Stimulated activated naive B cell treated with anti-CD40 and anti-IgM and Interleukin-4, amounts not matched to agents 10 μg/mL and 1 μg/mL and 100 μg/mL, for 72 hours (primary cell): ENCODE data around the gene SPPL2B.
"Not testable (repeated sequence)": the region's sequence is repeated elsewhere in the genome, so short reads cannot be mapped to it uniquely, and the experiment has no call there.

ENCODE experiments used
- ATAC-seq, 2 donors: fragments of 150-1000 bp; cut with Tn5 transposase; replicated peaks; 2 replicates each; pipeline ENCODE4 v1.10.0; 2021; ENCODE audit warnings: moderate library complexity in 1 of 2
- DNase-seq: peaks from one replicate; pipeline ENCODE4 v3.0.0; 2021
- H3K27ac Mint-ChIP-seq: one replicate; pipeline ENCODE4 v1.8.0; 2022; ENCODE audit warnings: mild to moderate bottlenecking, mixed read lengths
- H3K27me3 Mint-ChIP-seq, 2 donors: one replicate each; pipeline ENCODE4 v1.8.0; 2022; ENCODE audit warnings: mixed read lengths in 2 of 2
- H3K36me3 Mint-ChIP-seq, 2 donors: one replicate each; pipeline ENCODE4 v1.8.0; 2022; ENCODE audit warnings: mixed read lengths in 2 of 2, mild to moderate bottlenecking in 1 of 2
- H3K4me1 Mint-ChIP-seq, 2 donors: one replicate each; pipeline ENCODE4 v1.8.0; 2022; ENCODE audit warnings: mixed read lengths in 2 of 2, mild to moderate bottlenecking in 1 of 2
- H3K4me3 Mint-ChIP-seq, 2 donors: one replicate each; pipeline ENCODE4 v1.8.0; 2022; ENCODE audit warnings: mild to moderate bottlenecking in 2 of 2, mixed read lengths in 2 of 2, moderate library complexity in 1 of 2
- H3K9me3 Mint-ChIP-seq, 2 donors: one replicate each; pipeline ENCODE4 v1.8.0; 2022; ENCODE audit warnings: mixed read lengths in 2 of 2, mild to moderate bottlenecking in 1 of 2

SPPL2B gene

DNA sequence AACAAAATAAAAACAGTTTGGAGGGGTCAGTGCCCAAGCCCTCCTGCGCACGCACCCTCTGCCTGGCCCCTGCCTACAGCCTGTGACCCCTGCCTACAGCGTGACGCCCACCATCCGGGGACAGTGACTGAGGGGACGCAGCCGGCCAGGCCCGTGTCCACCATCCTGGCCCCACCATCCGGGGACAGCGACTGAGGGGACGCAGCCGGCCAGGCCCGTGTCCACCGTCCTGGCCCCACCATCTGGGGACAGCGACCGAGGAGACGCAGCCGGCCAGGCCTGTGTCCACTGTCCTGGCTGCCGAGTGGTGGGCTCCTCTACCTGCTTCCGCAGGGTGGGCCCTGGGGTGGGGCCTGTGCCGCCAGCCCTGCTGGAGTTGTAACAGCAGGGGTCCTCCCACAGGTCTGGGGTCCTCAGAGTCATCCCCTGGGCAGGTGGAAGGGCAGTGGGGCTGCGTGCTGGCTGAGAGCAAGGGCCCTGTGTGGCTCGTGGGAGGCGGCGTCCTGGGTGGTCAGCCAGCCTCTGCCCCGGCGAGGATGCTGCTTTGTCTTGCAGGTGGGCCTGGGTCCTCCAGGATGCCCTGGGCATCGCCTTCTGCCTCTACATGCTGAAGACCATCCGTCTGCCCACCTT is 14.3 kb downstream of the SPPL2B start:
- DNase-seq (no peak), ATAC-seq (no peak)
- H3K36me3 Mint-ChIP-seq, result peaks cover 6 to 19% of the 10 kb centered on the region in 2 donors
- no peaks in the 10 kb centered on the region for H3K27me3 Mint-ChIP-seq
- H3K27ac Mint-ChIP-seq, result no peak overlapping the region
- H3K4me3 Mint-ChIP-seq, result no peak overlapping the region
- H3K4me1 Mint-ChIP-seq, result peaks cover 0 to 3% of the 10 kb centered on the region in 2 donors
- no peaks in the 10 kb centered on the region for H3K9me3 Mint-ChIP-seq

DNA sequence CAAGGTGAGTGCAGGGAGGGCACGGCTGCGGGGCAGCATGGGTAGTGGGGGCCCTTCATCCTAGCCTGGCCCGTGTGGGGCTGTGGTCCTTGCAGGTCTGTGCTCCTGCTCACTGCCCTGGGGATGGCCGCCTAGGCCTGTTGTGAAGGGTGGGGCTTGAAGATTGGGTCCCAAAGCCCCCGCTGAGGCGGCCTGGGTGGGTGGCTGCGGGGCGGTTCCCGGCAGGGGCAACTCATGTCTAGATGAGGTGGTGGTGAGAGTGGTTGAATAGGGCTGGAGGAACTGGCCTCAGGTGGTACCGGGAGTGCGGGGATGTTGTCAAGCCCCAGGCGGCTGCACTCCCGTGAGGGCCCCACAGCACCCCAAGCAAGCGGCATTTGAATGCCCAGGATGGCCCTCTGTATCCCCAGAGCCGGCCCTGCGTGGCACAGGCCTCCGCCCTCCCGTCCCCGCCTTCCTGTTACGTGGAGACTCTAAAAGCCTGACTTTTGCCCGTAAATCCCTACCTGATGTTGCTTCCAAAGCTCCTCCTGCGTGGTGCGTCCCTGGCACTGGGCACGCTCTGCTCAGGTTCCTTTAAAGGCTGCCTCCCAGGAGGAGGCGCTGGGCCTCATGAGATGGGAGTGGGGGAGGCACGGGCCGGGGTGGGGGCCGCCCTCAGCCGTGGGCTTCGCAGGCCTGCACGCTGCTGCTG is 15.0 kb downstream of the SPPL2B start:
- no peak for ATAC-seq
- Mint-ChIP-seq H3K4me3 (no peak overlapping the region), H3K4me1 (peaks cover 0 to 3% of the 10 kb centered on the region in 2 donors), H3K27ac (no peak overlapping the region), H3K36me3 (peaks cover 6 to 14% of the 10 kb centered on the region in 2 donors), H3K9me3 (no peaks in the 10 kb centered on the region), H3K27me3 (no peaks in the 10 kb centered on the region)
- no peak for DNase-seq

DNA sequence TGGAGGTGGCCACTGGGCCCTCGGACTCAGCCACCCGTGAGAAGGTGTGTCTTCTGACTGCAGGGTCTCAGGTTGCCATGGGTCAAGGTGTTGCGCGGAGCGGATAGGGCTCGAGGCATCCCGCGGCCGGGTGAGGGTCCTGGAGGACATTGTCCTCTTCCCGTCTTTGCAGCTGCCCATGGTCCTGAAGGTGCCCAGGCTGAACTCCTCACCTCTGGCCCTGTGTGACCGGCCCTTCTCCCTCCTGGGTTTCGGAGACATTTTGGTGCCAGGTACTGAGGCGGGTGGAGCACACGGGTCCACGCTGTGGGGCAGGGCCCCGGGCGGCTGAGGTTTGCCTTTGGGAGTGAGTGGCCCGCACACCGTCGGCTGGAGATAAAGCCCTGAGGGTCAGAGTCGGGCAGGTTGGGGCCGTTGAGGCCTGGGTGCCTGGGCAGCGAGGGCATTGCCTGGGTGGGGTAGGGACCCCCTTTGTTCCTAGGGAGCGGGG is 15.9 kb downstream of the SPPL2B start:
- no peaks in the 10 kb centered on the region for H3K9me3 Mint-ChIP-seq
- H3K27ac Mint-ChIP-seq, result no peak overlapping the region
- ATAC-seq (no peak), DNase-seq (no peak)
- no peaks in the 10 kb centered on the region for H3K27me3 Mint-ChIP-seq
- H3K4me3 Mint-ChIP-seq, result no peak overlapping the region
- H3K36me3 Mint-ChIP-seq, result peaks cover 6 to 14% of the 10 kb centered on the region in 2 donors
- H3K4me1 Mint-ChIP-seq, result peaks cover 0 to 3% of the 10 kb centered on the region in 2 donors

DNA sequence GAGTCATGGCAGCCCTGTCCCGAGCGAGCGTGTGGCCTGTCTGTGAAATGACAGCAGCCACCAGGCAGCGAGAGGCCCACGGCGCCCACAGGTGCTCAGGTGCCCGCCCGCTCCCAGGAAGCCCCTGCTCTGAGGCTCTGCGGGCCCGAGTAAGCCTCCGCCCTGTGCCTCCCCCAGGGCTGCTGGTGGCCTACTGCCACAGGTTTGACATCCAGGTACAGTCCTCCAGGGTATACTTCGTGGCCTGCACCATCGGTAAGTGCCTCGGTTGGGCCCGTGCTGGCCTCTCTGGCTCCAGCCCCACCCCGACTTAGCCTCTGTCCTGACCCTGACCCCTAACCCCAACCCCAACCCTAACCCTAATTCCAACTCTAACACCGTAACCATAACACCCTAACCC is 16.6 kb downstream of the SPPL2B start:
- ATAC-seq, result no peak
- Mint-ChIP-seq H3K4me3 (no peak overlapping the region), H3K4me1 (peaks cover 0 to 3% of the 10 kb centered on the region in 2 donors), H3K27ac (peak overlapping the region; percentile 51), H3K36me3 (peaks cover 6 to 14% of the 10 kb centered on the region in 2 donors), H3K27me3 (no peaks in the 10 kb centered on the region), H3K9me3 (no peaks in the 10 kb centered on the region)
- DNase-seq, result no peak

DNA sequence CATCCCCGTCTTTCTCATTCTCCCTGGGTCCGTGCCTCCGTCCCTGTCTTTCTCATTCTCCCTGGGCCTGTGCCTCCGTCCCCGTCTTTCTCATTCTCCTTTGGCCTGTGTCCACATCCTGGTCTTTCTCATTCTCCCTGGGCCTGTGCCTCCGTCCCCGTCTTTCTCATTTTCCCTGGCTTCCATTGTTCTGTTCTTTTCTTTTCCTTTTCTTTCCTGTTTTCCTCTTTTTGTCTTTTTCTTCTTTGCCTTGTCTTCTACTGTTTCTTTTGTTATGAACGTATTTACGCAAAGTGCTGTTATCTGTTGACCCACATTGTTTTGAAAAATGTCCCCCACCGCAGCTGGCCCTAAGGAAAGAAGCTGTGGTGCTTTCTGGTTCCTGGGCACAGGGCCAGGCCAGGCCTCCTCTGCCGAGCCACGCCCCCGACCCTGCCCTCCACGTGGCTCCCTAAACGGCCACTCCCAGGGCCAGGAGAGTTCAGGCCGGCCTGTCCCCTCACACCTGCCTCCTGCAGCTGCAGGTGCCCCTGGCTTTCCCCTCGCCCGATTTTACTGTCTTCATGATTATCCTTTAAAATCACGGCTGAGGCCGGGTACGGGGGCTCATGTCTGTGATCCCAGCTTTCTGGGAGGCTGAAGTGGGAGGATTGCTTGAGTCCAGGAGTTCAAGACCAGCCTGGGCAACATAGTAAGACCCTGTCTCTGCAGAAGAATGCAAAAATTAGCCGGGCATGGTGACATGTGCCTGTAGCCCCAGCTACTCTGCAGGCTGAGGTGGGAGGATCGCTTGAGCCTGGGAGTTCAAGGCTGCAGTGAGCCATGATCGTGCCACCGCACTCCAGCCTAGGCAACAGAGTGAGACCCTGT is 17.5 kb downstream of the SPPL2B start:
- Mint-ChIP-seq H3K27me3 (no peaks in the 10 kb centered on the region), H3K36me3 (peaks cover 6 to 14% of the 10 kb centered on the region in 2 donors), H3K4me1 (peaks cover 0 to 3% of the 10 kb centered on the region in 2 donors), H3K27ac (peak overlapping the region; percentile 2), H3K9me3 (no peaks in the 10 kb centered on the region), H3K4me3 (no peak overlapping the region)
- DNase-seq (no peak), ATAC-seq (no peak)

DNA sequence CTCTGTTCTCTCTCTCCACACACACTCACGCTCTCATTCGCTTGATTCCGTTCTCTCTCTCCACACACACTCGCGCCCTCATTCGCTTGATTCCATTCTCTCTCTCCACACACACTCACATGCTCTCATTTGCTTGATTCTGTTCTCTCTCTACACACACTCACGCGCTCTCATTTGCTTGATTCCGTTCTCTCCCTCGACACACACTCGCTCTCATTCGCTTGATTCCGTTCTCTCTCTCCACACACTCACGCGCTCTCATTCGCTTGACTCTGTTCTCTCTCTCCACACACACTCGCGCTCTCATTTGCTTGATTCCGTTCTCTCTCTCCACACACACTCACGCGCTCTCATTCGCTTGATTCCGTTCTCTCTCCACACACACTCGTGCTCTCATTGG is 21.3 kb downstream of the SPPL2B start:
- not testable (repeated sequence) for ATAC-seq, H3K9me3 Mint-ChIP-seq, H3K4me3 Mint-ChIP-seq, DNase-seq, H3K27ac Mint-ChIP-seq, H3K4me1 Mint-ChIP-seq, H3K27me3 Mint-ChIP-seq
- H3K36me3 Mint-ChIP-seq, result peaks cover 11 to 17% of the 10 kb centered on the region in 2 donors

DNA sequence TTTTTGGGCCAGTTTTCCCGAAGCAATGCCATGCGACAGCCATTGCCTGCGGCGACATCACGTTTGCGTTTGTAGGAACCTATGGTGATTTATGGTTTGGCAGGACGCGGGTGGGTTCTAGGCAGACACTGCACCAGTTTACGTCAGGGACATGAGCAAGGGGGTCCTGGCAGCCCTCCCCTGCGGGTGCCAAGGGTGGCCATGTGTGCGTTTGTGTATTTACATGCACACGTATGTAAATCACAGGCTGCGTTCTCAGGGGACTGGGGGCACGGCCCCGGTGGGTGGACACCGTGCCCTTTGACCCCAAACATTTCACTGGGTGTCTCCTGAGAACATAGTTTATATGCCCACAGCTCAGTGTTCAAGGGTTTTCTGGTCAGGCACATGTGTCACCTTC is 22.2 kb downstream of the SPPL2B start:
- Mint-ChIP-seq H3K9me3 (no peaks in the 10 kb centered on the region), H3K27me3 (no peaks in the 10 kb centered on the region), H3K27ac (no peak overlapping the region), H3K4me3 (no peak overlapping the region), H3K4me1 (peaks cover 0 to 1% of the 10 kb centered on the region in 2 donors), H3K36me3 (peaks cover 8 to 11% of the 10 kb centered on the region in 2 donors)
- DNase-seq (no peak), ATAC-seq (no peak)

DNA sequence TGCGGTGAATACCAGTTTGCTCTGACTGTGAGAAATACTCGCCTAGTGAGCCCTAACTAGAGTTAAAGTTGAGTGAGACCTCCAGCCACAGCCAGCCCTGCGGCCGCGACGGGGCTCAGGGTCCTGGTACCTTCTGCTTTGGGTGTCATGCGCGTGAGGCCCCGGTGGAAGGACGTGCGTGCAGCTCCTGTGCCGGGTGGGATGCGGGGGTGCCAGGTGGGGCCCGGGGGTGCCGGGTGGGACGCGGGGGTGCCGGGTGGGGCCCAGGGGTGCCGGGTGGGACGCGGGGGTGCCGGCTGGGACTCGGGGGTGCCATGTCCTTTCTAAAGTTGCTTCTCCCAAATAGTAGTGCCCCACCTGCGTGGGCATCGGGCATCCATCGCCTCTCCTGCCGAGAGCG is 23.1 kb downstream of the SPPL2B start:
- no peak for DNase-seq
- Mint-ChIP-seq H3K27ac (no peak overlapping the region), H3K9me3 (no peaks in the 10 kb centered on the region), H3K4me1 (no peaks in the 10 kb centered on the region), H3K4me3 (no peak overlapping the region), H3K36me3 (peaks cover 10% of the 10 kb centered on the region in 2 donors), H3K27me3 (no peaks in the 10 kb centered on the region)
- ATAC-seq, result no peak

DNA sequence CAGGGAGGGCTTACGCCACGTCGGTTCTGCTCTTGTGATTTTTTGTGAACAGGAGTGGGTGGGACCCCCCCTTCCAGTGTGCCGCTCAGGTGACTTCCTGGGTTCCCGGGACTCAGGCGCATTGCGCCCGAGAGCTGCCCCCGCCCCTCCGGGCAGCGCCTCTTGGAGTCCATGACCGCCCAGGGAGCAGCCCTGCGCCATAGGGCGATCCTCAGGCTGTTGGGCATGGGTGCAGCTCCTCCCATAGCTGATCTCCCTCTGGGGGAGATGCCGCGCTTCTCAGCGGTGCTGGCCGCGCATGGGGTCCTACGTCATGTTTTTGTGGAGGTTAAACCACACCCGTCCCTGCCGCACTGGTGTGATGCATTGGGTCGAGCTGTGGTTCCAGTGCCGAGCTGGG is 23.6 kb downstream of the SPPL2B start:
- peaks cover 10 to 15% of the 10 kb centered on the region in 2 donors for H3K36me3 Mint-ChIP-seq

DNA sequence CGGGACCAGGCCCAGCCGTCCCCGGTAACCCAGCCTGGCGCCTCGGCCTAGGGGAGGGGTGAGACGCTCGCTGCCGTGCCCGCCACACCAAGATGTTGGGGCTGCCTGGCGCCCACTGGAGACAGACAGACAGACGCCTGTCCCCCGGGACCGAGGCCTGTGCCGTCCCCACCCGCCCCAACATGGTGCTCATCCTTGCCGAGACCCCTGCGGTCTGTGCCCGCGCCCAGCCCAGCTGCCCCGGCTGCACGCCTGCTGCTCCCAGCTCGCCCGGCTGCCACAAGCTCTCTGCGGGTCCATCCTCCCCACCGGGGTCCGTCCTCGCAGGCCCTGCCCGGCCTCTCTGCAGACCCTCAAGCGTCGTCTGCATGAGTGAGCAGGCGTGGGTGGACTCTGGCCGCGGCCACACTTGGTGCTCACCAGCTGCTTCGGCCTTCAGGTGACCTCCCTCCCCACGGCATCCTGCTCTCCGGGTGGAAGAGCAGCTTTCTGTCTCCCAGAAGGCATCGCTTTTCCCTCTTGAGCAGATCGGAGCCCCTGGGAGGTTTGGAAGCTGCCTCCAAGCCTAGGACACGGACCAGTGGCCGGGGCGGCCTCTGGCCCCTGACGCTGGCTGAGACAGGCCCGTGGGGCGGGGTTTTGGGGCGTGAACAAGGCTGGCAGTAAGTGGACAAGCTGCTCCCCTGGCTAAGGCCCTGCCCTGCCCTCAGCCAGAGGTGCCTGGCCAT is 24.8 kb downstream of the SPPL2B start:
- DNase-seq (no peak), ATAC-seq (no peak)
- peaks cover 10 to 18% of the 10 kb centered on the region in 2 donors for H3K36me3 Mint-ChIP-seq
- H3K4me1 Mint-ChIP-seq, result peaks cover 0 to 2% of the 10 kb centered on the region in 2 donors
- peak overlapping the region; percentile 20 for H3K27ac Mint-ChIP-seq
- H3K4me3 Mint-ChIP-seq, result no peak overlapping the region
- H3K9me3 Mint-ChIP-seq, result peaks cover 0 to 3% of the 10 kb centered on the region in 2 donors
- H3K27me3 Mint-ChIP-seq, result no peaks in the 10 kb centered on the region

More for the DNA sequence above, 23.6 kb downstream of the SPPL2B start:
- ATAC-seq (no peak), DNase-seq (no peak)
- H3K4me3 Mint-ChIP-seq, result no peak overlapping the region
- no peaks in the 10 kb centered on the region for H3K27me3 Mint-ChIP-seq
- H3K27ac Mint-ChIP-seq, result no peak overlapping the region
- no peaks in the 10 kb centered on the region for H3K9me3 Mint-ChIP-seq
- H3K4me1 Mint-ChIP-seq, result no peaks in the 10 kb centered on the region

DNA sequence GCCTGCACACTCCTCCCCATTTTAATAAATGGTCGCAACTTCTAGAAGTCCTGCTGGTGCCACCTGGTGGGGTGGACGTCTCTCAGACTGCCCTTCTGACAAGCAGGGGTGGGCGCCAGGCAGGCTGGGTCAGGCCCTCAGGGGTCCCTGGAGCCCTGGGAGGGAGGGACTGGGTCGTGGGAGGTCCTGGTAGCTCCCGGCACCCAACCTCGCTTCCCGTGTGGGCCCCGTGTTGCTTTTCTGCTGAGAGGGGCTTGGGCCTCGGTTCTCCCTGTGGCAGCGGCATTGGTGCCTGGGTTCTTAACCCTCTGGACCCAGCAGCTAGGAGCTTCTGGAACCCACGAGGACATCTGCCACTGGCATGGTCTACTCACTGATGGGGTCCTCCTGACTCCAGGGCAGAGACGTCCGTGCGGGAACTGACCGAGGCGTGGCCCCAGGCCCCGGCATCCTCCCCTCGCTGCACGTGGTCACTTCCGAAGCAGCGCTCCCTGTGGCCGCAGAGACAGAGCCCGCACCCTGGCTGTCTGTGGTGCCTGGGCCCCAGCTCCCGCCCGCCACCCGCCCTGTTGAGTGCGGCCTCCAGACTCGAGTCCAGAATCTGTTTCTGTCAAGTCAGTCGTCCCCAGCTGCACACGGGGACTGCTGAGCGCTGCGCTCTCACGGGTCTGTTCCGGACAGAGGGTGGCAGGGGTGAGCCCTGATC is 25.6 kb downstream of the SPPL2B start:
- Mint-ChIP-seq H3K36me3 (peaks cover 10 to 18% of the 10 kb centered on the region in 2 donors), H3K4me3 (no peak overlapping the region), H3K27me3 (no peaks in the 10 kb centered on the region), H3K4me1 (peaks cover 0 to 2% of the 10 kb centered on the region in 2 donors), H3K9me3 (peaks cover 0 to 3% of the 10 kb centered on the region in 2 donors), H3K27ac (no peak overlapping the region)
- DNase-seq (no peak), ATAC-seq (no peak)

DNA sequence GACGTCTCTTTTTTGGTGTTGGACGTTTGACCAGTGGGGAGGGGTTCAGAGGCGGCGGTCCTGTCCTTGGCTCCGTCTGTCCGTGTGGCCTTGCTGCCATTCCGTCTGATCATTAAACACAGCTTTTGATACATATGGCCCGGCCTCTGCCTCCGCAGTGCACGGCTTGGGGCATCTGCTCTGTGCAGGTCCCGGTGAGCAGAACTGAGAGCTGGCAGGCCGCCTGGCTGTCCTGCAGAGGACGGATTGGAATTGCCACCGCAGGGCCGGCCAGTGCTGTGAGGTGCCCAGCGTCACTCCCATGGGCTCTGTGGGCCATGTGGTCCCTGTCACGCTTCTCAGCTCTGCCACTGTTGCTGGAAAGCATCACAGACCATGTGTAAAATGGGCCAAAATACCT is 26.2 kb downstream of the SPPL2B start:
- ATAC-seq (no peak), DNase-seq (no peak)
- Mint-ChIP-seq H3K27ac (no peak overlapping the region), H3K9me3 (peaks cover 0 to 3% of the 10 kb centered on the region in 2 donors), H3K4me3 (no peak overlapping the region), H3K27me3 (no peaks in the 10 kb centered on the region), H3K36me3 (peaks cover 10 to 18% of the 10 kb centered on the region in 2 donors), H3K4me1 (peaks cover 0 to 2% of the 10 kb centered on the region in 2 donors)
